Ureter (tissue), 1 donor: Measurements from ENCODE around the gene KLRC2. TPM values are rescaled to one million over a fixed set of nuclear protein-coding genes. Genes with fewer than 3 reads are reported as not detected.
"Not testable (repeated sequence)": the region's sequence is repeated elsewhere in the genome, so short reads cannot be mapped to it uniquely, and the experiment has no call there.

ENCODE experiments used
- DNase-seq: peaks from one replicate; pipeline ENCODE4 v3.0.0-alpha.2; 2020; ENCODE audit warnings: low spot score
- total RNA-seq: library from RNA; stranded (reverse); gene quantifications from one replicate; pipeline ENCODE4 v1.2.4, GENCODE V29; 2023
- donor health status: DM: yes; HTN: yes; CAD: no.

KLRC2 gene
- total RNA-seq, 1 donor from 2014 or later: 3.1 TPM

- DNase-seq: no peak
These were observed 30.5 kb downstream of the KLRC2 start for GRCh38 chr12:10405294-10405693.

DNA sequence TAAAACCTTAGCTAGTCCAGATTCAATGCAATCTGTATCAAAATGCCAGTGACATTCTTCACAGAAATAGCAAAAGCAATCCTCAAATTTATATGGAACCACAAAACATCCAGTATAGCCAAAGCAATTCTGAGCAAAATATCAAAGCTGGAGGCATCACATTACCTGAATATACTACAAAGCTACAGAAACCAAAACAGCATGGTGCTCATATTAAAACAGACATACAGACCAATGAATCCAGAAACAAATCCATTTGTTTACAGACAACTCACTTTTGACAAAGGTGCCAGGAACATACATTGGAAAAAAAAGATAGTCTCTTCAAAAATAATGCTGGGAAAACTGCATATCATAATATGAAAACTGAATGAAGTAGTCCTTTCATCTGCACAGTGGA, 31.0 kb downstream of the KLRC2 start:
- DNase-seq: no peak

- no peak for DNase-seq
These were observed 35.0 kb downstream of the KLRC2 start for GRCh38 chr12:10400829-10401228.

GRCh38 chr12:10398168-10398567, 37.6 kb downstream of the KLRC2 start:
- no peak for DNase-seq

DNA sequence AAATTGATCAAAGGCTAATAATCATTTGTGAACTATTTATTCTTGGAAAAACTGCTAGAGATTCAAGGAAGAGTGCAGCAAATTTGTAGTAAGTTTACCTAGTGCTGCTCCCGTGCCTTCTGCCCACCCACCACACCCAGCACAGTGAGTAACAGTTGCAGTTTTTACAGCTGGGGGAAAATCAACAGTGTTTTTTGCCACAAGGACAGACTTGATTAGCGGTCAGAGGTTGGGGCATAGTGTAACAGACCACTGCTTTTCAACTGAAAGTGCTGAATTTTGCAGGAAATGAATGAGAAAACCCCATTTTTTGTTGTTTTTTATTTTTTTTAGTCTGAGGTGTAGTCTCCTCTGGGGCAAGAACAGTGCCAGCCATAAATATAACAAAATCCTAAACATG, 38.5 kb downstream of the KLRC2 start:
- DNase-seq: no peak

DNA sequence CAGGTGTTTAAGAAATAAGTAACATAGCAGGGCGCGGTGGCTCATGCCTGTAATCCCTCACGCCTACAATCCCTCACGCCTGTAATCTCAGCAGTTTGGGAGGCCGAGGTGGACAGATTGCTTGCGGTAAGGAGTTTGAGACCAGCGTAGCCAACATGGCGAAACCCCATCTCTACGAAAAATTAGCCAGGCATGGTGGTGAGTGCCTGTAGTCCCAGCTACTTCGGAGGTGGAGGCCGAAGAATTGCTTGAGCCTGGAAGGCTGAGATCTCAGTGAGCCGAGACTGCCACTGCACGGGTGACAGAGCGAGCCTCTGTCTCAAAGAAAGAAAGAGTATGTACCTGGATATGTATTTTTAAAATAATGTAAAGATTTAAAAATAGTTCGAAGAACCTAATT, 39.6 kb downstream of the KLRC2 start:
- not testable (repeated sequence) for DNase-seq

- no peak for DNase-seq
These were observed 40.3 kb downstream of the KLRC2 start for GRCh38 chr12:10395390-10395998.

DNA sequence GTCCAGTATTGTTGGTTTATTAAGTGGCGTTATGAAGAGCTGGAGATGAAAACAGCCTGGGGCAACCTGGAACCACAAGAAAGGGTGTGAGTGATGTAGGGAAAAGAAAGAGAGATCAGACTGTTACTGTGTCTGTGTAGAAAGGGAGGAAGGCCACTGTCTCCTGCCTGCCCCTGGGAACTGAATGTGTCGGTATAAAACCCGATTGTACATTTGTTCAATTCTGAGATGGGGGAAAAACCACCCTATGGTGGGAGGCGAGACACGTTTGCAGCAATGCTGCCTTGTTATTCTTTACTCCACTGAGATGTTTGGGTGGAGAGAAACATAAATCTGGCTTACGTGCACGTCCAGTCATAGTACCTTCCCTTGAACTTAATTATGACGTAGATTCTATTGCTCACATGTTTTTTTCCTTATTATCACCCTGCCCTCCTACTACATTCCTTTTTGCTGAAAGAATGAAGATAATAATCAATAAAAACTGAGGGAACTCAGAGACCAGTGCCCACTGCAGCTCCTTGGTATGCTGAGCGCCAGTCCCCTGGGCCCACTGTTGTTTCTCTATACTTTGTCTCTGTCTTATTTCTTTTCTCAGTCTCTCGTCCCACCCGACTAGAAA, 41.2 kb downstream of the KLRC2 start:
- DNase-seq: not testable (repeated sequence)

DNA sequence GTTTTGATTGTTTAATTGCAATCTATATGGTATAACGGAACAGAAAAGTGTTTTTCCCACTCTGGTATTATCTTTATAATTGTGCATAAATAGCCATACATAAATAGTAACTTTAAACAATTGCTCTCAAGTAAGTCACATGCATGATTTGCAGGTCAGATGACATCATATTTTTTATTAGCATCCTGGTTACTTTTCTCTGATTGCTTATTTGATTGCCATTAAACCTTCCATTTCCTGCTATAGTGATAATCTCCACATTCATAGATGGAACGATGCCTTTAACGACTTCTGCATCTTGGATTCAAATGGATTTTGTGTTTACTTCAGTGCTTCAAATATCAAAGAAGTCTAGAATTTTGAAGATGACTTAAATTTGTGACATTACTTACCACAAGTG, 42.5 kb downstream of the KLRC2 start:
- DNase-seq: no peak

- DNase-seq: peak; percentile 62
These were observed 43.3 kb downstream of the KLRC2 start for GRCh38 chr12:10392394-10392930.

- not testable (repeated sequence) for DNase-seq
These were observed 44.8 kb downstream of the KLRC2 start for GRCh38 chr12:10390991-10391390.

DNA sequence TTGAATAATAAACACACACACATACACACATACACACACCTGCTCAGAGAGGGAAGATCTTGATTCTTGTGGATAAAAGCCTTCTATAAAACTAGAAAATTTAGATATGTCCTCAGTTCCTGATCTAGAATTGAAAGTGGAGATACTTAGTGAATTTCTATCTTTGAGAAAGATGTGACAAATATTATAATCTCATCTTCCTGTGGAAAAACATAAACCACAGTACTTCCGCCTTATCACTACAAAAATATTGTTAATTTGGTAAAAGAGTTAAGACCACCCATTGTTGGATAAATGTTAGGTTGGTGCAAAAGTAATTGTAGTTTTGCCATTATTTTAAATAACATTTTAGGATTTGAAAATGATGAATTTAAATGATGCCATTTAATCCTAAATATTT, 45.9 kb downstream of the KLRC2 start, which contains the start of gene KLRK1:
KLRK1 (minus strand) TSS at position 138 of the 400 bp plus-strand sequence. CDS start 1,231 bp downstream, outside the sequence.
- DNase-seq: no peak

GRCh38 chr12:10388624-10389413, 47.0 kb downstream of the KLRC2 start:
- DNase-seq: no peak

DNA sequence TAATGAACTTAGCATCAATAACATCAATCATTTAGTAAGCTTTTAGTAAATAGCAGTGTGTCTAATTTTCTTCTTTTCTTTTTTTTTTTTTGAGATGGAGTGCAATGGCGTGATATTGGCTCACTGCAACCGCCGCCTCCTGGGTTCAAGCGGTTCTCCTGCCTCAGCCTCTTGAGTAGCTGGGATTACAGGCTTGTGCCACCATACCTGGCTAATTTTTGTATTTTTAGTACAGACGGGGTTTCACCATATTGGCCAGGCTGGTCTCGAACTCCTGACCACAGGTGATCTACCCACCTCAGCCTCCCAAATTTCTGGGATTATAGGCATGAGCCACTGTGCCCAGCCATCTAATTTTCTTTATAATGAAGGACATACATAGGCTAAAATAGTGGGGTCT, 48.3 kb downstream of the KLRC2 start:
- DNase-seq: not testable (repeated sequence)

DNA sequence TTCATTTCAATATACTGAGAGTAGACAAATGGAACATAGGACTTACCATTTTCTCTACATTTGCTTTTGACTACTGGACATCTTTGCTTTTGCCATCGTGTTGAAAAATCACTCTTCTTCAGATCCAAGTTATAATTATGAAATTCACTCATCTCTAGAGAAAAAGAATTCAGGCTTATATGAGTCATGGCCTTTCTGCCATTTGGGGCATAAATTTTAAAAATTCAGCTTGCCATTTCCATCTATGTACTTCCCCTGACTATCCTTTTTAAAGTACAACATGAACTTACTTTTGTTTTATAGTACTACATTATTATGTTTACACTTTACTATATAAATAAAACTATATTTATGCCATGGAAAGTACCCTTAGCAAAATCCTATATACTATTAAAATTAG, 49.0 kb downstream of the KLRC2 start:
- DNase-seq: no peak

- no peak for DNase-seq
These were observed 50.6 kb downstream of the KLRC2 start for GRCh38 chr12:10385166-10385613.

DNA sequence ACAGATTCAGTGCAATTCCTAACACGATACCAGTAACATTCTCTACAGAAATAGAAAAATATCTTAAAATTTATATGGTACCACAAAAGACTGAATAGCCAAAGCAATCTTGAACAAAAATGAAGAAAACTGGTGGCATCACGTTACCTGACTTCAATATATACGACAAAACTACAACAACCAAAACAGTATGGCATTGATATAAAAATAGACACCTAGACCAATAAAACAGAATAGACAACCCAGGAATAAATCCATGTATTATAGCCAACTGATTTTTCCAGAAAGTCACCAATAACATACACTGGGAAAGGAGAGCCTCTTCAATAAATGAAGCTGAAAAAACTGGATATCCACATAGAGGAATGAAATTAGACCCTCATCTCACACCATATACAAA, 51.6 kb downstream of the KLRC2 start:
- DNase-seq: no peak

DNA sequence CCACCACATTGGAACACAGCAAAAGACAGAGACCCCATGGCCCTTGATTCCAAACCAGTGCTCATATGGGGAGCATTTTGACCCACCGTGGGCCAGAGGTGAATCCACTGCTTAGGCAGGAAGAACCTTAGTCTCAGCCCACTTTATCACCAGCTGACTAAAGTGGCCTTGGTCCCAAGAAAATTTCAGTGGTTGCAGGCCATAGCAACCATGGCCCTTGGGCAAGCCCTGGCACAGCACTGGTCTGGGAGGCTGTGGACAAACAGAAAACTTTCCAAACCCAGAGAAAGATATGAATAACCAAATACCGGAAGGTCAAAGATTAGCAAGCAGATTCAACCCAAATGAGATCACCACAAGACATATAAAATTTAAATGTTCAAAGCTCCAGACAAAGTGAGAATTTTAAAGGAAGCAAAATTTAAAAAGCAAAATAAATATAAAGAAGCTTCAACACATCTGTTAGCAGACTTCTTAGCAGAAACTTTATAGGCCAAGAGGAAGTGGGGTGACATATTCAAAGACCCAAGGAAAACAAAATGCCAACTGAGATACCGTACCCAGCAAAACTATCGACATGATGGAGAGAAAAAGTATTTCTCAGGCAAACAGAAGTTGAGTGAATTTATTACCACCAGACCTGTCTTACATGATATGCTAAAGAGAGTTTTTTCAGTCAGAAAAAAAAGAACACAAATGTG, 53.7 kb downstream of the KLRC2 start:
- DNase-seq: no peak
